Measurements from ENCODE around the gene RGSL1.
A peak's percentile ranks its signal among the peaks of the same experiment; 100 is the strongest.

Gene RGSL1

DNA sequence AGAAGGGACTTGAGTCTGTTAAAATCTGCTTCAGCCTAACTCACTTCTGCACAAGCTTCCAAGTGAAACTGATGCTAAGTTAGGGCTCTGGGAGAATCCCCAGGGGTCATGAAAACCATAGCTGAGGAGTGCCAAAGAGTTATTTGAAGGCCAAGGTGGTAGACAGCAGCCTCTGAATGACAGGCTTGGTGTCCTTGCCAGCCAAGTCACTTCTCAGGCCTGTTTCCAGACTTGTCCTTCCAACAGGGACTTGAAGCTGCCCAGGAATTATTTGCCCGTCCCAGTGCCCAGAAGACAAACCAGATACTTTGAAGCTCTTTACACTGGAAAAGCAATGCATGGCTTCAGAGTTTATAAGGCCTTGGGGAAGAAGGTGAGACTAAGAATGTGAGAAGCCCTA lies 105.5 kb downstream of the RGSL1 start:
- no peak for DNase-seq

DNA sequence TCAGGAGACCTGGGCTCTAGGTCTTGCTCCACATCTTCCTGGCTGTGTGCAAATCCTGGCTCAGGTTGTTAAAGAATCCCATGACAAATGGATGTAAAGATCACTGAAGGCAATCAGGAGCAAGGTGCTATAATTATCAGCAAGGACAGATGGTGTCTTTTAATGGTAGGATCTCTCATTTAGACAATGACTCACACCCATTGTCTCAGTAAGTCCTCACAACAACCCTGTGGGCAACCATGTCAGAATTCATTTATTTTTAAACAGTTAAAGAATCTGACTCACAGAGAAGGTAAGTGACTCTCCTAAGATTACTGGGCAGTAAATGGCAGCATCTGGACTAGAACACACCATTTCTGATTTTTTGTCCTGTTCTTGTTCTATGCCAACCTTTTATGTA lies 106.3 kb downstream of the RGSL1 start:
- no peak for DNase-seq

DNA sequence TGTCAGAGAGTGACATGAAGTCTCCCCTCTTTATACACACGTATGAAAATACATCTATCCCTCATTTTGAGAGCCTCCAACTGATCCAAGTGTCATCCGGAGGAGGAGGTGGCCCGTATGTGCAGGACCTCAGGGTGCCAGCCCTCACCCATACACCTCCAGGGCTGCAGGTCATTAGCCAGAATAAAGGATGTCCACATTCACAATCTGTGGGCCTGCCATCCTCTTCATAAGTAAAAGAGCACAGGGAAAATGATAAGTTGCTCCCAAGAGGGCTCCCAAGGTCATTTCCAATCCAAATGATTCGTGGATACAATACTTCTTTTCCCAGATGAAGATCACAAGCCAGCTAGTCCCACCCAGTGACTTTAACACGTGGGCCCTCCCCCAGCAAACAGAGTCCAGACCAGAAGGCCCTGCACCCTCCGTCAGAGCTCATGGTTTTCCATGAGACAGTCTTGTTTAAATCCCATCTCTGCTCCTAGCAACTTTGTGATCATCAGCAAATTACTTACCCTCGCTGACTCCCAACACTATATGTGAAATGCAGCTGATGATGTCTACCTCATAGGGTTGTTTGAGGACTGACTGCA lies 110.5 kb downstream of the RGSL1 start:
- no peak for DNase-seq

DNA sequence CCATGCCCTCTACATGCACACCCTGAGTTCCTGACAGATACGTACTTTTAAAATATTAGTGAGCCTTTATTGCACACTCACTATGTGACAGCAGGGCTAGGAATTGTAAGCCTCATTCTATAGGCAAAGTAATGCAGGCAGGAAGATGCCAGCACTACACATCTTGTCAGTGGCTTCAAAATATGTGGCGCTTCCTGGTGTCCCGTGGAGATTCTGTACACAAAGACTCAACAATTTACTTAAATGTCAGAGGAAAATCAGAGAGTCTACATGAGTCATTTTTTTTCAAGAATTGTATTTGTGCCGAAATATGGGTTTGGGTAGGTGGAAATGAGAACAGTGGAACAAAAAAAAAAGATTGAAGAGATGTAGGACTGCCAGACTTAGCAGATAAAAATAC lies 111.5 kb downstream of the RGSL1 start:
- no peak for DNase-seq

DNA sequence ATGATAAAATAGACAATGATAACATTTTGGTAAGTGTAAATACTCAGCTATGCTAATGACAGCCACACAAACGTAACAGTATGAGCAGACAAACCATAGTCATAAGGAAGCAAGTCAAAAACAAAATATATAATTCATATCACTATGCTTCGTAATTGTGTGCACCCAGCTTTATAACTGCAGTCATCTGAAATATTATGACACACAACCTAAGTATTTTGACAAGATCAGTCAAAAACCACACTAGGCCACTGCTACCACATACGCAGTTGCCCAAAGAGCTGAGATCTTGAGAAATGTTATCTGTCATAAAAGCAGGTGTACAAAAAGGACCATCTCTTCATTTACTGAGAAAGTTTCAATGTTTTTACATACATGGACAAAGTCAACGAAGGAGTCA lies 113.1 kb downstream of the RGSL1 start:
- DNase-seq, result no peak

DNA sequence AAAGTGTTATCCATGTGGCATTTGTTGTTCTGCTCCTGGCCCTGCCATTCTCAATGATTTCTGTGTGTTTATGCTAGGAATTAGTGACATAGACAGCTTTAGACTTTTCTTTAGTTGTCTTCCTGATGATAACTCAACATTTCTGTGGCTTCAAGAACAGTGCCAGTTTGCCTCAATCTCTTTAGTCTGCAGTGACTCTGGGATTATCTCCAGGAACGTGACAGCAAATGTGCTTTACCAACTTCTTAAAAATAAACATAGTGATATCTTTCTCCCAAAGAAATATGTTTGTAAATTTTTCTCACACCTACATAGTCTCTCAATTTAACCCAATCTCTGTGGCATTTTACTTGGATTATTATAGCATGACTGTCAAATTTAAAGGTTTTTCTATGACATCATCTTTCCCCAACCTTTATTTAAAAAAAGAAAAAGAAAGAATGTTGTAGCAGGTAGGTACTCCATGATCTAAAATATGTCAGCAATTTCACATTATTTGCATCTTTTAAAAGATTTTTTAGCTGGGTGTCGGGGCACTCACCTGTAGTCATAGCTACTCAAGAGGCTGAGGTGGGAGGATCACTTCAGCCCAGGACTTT lies 114.6 kb downstream of the RGSL1 start:
- DNase-seq, result no peak

DNA sequence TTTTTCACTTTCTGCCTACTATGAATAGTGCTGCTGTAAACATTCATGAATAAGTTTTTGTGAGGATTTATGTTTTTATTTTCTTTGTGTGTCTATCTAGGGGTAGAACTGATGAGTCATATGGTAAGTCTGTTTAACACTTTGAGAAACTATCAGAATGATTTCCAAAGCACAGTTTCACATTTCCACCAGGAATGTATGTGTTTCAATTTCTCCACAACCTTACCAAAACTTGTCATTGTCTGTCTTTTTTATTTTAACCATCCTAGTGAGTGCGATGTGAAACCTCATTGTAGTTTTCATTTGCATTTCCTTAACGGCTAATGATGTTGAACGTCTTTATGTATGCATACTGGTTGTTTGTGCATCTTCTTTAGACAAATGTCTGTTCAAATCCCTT lies 115.6 kb downstream of the RGSL1 start:
- no peak for DNase-seq

DNA sequence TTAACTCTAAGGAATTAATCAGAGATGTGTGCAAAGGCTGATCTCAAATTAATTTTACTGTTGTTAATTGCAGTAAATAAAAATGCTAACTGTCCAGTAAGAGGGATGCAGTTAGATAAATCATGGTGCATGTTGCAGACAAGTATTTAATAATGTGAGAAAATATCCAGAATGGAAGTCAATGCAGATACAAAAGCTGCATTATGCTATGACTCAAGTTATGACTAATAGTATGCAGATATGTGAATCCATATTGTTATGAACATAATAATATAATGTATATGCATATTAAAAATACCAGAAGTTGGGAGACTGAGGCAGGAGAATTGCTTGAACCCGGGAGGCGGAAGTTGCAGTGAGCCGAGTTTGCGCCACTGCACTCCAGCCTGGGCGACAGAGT lies 117.7 kb downstream of the RGSL1 start:
- no peak for DNase-seq

DNA sequence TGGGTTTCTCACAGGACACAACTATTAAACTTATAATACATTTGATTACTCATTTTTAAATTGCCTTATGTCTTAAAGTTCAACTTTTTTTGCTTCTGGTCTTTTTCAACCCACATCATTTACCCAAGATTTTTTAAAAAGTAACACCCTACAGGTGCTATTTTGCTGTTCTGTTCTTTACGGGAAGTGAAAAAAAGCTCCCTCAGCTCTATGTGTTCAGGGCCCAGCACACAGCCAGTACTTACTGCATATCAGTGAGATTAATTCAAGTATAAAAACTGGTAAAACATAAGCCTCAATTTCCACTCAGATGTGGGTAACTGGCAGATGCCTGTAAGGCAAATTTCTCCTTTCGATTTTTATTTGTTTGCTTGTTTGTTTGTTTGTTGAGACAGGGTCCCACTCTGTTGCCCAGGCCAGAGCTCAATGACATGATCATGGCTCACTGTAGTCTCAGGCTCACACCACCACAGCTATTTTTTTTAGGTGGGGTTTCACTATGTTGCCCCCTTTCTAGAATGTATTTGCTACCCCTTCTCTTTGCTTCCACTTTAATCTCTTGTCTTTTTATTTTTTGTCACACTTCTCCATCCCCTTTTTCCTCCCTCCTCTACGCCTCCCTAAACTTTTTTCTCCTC lies 118.8 kb downstream of the RGSL1 start:
- DNase-seq, result no peak

DNA sequence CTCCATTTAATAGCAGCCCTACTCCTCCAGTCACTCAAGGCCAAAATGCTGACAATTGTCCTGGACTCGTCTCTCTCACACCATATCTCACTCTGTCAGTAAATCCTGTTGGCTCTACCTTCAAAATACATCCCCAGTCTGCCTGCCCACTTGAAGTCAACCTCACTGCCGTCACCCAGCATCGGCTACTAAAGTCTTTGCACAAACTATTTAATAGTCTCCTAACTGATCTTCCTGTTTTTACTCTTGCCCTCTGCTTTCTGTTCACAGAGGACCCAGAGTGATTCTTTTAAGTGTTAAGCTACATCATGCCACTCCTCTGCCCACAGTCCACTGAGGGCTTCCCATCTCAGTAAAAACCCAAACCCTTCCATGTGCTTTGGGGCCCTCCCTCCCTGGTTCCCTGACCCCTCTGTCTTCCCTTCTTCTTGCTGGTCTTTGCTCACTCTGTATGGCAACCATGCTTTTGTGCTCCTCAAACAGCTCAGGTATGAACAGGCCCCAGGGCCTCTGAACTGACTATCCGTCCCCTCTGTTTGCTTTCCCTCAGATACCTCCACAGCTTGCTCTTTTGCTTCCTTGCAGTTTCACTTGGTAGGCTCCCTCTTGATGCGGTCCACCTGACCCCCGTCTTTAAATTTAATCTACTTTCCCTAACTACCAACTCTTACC lies 120.1 kb downstream of the RGSL1 start:
- no peak for DNase-seq

DNA sequence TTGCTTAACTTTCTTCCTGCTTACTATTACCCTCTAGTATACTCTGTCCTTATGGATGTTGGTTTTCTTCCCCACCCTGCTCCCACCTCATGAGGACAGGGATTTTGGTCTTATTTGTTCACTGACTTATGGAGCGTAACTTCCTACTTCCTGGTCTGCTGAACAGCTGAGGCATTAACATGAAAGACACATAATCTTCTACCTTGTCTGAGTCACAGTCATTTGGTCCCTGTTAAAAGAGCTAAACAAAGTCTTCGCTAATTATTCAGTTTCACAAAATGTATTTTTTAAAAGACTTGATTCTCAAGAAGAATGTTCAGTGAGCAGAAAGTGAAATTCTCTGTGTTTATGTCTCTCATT lies 120.6 kb downstream of the RGSL1 start:
- no peak for DNase-seq

DNA sequence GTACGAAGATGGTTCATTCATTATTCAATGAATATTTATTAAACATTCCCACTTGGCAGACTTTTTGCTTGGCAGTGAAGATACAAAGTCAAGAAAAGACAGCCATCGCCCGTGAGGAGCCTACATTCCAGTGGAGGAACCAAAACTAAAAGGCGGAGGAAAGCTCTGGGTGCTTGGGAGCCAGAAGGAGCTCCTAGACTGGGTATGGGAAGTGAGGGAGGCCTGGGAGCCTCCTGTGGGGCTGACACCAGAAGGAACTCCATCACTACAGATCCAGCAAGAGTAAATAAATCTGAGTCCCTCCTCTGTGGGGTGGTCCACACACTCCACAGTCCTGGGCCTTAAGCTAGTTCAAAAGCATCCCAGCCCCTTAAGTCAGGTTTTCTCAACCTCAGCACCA lies 124.2 kb downstream of the RGSL1 start:
- no peak for DNase-seq

DNA sequence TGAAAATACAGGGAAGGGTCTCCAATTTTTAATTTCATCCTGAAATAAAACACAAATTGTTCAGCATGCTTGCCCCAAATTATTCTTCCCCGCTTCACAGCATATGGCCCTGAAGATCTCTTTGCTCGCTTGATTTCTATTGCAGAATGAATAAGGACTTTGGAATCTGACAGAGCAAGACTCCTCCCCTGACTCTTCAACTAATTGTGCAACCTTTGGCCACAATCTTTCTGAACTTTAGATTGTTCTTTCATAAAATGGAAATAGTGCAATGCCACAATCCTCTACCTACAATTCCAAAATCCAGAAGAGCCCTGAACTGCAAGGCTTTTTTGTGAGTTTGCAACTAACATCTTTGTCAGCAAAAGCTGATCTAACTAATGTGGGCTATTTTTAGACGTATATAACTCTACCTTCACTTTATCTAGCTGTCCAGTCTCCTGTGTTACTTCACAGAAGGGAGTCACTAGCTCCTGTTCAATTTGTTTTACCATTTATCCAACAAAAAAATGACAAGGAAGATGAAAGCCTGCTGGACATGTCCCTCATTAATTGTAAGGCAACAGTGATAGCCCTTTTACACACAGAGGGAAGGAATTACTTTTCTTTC lies 125.7 kb downstream of the RGSL1 start:
- no peak for DNase-seq

DNA sequence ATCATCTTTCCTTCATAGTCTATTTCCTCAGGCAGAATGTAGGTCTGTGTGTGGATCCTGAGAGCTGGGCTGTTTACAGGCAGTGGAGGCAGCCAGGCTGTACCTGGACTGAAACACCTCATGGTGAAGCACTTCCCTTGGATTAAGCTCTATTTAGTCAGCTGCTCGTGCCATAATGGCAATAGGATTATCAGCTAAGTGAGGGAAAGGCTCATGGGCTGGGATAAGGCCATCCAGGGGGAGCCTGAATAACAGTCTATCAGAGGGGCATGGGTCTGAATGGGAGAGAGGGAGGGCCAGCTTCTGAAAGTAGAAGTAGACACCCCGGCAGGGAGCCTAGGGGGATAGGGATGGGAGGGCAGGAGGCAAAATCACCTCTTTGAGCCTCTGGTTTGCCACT lies 130.8 kb downstream of the RGSL1 start:
- DNase-seq, result no peak

DNA sequence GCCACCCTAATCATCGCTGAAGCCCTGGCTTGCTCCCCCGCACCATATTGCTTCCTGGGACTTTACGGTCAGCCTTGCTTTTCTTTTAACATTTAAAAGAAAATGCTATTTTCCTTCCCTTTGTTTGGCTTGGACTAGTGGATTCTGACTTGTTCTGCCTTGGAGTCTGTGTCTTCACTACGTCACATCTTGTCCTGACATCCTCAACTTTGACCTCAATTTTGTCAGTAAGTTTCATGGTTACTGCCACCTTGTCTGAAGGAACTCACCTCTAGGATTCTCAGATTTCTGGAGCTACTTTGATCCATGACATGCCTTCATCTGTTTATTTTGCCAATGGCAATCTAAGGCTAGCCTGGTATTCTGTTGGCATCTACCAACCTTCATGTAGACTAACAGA lies 134.8 kb downstream of the RGSL1 start:
- DNase-seq, result no peak

DNA sequence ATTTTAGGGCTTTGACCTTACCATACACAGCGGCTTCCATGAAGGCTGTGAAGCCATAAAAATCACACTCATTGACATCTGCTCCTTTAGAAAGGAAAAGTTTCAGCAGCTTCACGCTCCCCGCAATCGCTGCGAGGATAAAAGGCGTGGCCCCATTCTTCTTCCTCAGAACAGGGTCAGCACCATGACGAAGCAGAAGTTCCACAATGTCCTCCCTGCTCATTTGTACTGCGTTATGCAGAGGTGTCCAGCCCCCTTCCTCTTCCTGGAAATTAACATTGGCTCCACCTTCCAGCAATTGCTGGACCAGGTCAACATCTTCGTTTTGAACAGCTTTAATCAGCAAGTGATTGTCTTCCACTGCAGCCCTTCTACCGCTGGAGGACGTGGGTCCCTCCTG lies 136.4 kb downstream of the RGSL1 start:
- DNase-seq, result no peak

DNA sequence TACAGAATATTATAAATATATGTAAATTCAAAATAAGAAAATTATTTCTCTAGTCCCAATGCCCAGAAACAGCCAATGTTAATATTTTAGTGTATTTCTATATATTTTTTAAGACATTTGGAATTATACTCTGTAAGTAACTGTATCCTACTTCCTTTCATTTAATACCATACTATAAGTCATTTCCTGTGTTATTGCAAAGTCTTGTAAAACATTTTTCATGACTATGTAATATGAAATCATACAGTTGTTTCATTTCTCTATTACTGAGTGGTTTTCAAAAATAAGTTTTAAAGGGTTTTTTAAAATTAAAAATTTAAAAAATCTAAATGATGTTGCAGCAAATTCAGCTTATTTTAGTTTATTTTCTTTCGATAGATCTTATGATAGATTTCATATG lies 137.1 kb downstream of the RGSL1 start:
- DNase-seq, result no peak

DNA sequence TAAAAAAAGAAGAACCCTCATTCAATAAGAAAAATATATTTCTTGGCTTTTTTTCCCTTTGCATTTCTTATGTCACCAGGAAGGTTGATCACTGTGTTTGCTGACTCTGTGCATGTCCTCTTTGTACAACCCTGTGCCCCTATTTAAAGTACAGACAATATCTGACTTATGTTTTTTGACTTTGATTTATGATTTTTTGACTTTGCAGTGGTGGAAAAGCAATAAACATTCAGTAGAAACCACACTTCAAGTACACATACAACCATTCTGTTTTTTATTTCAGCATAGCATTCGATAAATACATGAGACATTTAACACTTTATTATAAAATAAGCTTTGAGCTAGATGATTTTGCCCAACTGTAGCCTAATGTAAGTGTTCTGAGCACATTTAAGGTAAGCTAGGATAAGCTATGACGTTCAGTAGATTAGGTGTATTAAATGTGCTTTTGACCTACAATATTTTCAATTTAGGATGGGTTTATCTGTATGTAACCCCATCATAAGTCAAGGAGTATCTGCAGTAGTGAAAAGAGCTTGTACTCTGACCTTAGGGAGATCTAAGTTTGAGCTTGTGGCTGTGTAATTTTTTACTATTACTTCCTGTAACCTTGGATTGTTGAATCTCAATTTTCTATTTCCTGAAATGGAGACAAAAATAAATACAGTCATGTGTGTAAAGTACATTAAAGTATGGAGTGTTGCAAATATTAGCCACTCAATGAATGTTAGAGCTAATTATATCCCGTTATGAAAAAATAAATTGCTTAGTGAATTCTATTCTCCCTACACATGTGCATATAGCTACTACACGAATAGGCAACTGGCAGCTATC lies 137.9 kb downstream of the RGSL1 start:
- DNase-seq, result no peak

DNA sequence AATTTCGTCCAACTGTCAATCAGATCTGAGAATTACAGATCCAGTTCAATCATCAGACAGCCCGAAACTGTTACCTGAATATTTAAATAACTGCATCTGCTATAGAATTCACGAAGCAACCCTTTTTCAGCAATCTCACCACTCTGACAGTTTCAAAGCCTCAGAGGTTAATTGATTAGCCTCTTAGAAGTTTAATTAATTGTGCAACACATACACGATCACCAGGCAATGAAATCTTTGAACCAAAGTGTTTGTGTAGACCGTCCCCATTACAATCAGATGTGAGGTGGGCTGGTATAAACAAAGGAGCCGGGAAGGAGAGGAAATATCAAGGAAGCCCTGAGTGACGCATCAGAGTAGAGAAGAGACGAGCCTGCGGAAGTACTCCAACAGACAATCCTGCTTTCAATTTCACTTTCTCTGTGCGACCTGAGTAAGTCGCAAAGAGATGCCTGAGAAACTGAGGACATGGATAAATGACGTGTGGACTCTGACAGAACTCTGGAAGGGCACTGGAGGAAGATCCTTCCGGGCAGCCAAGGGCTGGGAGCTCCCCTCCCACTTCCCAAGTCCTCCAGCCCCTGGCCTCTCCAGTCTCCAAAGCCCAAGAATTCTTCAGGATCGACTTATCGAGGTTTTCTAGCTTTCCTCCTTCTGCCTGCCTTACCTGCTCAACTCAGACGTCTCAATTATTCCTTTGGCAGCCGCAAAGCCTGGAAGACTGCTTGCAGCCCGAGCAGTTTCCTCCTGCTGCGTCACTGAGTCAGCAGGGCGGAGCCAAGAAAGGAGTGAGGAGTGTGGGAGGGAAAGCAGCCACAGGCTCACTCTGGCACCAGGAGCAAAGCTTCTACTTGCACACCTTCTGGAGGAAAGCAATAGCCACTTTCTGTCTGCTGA lies 138.8 kb downstream of the RGSL1 start, which contains the start of gene RNASEL:
RNASEL (minus strand) TSS at position 757 of the 897 bp plus-strand sequence. CDS start 2,450 bp downstream, outside the sequence.
- peak; percentile 55 to 59 for DNase-seq

DNA sequence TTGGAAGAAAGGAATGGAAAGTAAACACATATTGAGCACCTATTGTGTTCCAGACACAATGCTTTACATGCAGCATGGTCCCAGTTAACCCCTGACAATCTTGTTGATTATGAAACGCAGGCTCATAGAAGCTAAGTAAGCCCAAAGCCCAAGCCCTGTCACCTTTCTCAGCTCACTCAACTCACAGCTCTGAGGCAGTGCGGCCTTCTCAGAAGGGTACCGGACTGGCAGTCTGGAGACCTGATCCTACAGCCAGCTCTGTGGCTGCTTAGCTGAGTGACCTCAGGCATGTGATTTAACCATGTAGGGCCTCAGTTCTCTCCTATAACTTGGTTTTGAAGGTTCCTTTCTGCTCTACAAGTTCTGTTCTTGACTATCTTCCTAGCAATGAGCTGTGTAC lies 139.6 kb downstream of the RGSL1 start:
- no peak for DNase-seq

DNA sequence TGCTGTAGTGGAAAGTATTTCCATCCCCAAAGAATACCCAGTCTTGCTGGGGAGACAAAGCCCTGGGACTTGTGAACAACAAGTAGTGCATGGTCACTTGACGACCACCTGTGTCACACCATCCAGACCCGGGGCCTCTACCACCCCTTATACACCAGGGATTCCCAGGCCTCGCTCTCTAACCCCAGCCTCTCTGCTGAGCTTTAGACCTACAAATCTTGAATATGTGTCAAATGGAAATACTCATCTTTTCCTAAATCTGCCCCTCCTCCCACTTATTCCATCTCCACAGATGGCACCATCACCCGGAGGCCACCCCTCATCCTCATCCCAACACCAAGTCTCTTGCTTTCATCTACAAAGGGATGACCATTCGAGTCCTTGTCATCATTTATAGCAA lies 140.0 kb downstream of the RGSL1 start:
- DNase-seq, result no peak
